PFSK-1 (cell line): ENCODE results near the gene DPYD.

ENCODE experiments used
- POLR2AphosphoS5 ChIP-seq: IDR thresholded peaks from 2 replicates; pipeline ENCODE4 v1.6.1; 2012; ENCODE audit warnings: low read depth, mild to moderate bottlenecking, control low read depth, low read length, moderate library complexity
- REST ChIP-seq, 2 experiments: IDR thresholded peaks; 2 replicates each; pipeline versions ENCODE4 v1.6.1 to v1.8.0; 2011 to 2012; ENCODE audit warnings: low read depth in 2 of 2, low read length in 2 of 2, control low read depth in 1 of 2, inconsistent platforms in 1 of 2, mild to moderate bottlenecking in 1 of 2, moderate library complexity in 1 of 2; ENCODE audit not compliant: insufficient read depth in 1 of 2
- TAF1 ChIP-seq: IDR thresholded peaks from 2 replicates; pipeline ENCODE4 v1.6.1; 2012; ENCODE audit warnings: low read length, control low read depth, borderline replicate concordance; ENCODE audit not compliant: insufficient read depth

DNA sequence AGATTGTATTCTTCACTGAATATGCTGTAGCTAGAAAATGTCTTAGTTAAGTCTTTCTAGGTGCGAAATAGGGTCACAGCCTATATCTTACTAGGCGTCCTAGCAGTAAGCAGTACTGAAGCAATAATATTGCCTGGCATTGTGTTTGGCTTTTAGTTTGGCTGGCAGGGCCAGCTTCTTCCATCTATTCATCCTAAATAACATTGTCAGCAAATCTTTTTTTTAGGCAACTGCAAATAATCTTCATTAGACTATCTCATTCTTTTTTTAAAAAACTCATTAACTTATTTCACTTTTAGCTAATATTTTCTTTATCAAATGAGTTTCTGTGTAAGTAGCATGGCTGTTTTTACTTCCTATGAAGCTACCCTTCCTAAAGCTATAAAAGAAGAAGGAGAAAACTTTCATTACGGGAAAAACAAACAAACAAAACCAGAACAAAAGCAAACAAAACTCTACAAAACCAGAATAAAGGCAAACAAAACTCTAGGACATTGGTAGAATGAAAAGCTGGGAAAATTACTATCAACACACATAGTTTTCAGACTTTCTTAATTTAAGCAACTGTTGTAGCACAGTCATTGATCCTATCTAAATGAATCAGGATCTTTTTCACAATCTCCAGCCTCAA is 506.0 kb downstream of the DPYD start:
- no peak for TF ChIP-seq POLR2AphosphoS5
- TF ChIP-seq TAF1: no peak
- TF ChIP-seq REST (IDR thresholded peaks at IDR 0.05; ENCODE audit: insufficient read depth in 1 of 2, low read depth in 2 of 2, low read length in 2 of 2): no peak
